Heart right ventricle (tissue), 16 donors: ENCODE measurements around the gene XPO1. TPM values are rescaled to one million over a fixed set of nuclear protein-coding genes. Genes with fewer than 3 reads are reported as not detected.

Experiments
- ATAC-seq, 8 donors: fragments of 200-7000 bp; cut with Tn5 transposase; one replicate each; pipeline ENCODE4 v1.9.1; 2020; ENCODE audit warnings: mild to moderate bottlenecking in 8 of 8, moderate library complexity in 8 of 8, moderate number of reproducible peaks in 1 of 8
- DNase-seq, 2 donors: peaks; one replicate each; pipeline ENCODE4 v3.0.0-alpha.2; 2020
- H3K27ac ChIP-seq, 10 donors: fragments of 200-600 bp; sonication (generic) in 2 of 10; one replicate each; pipeline versions ENCODE4 v1.5.0 to v1.8.0; 2020 to 2022; ENCODE audit warnings: mild to moderate bottlenecking in 3 of 10
- H3K27me3 ChIP-seq, 7 donors: fragments of 200-600 bp; one replicate each; pipeline ENCODE4 v1.8.0; 2021 to 2022; ENCODE audit warnings: mild to moderate bottlenecking in 2 of 7
- H3K36me3 ChIP-seq, 9 donors: fragments of 200-600 bp; sonication (generic) in 1 of 9; one replicate each; pipeline versions ENCODE4 v1.5.0 to v1.8.0; 2020 to 2022; ENCODE audit warnings: mild to moderate bottlenecking in 2 of 9
- H3K4me1 ChIP-seq, 9 donors: fragments of 200-600 bp; sonication (generic) in 1 of 9; one replicate each; pipeline versions ENCODE4 v1.5.0 to v1.8.0; 2020 to 2022; ENCODE audit warnings: mild to moderate bottlenecking in 4 of 9
- H3K4me3 ChIP-seq, 10 donors: fragments of 200-600 bp; sonication (generic) in 2 of 10; one replicate each; pipeline versions ENCODE4 v1.5.0 to v1.8.0; 2020 to 2022; ENCODE audit warnings: mild to moderate bottlenecking in 7 of 10, moderate library complexity in 2 of 10
- H3K9me3 ChIP-seq, 11 donors: fragments of 200-600 bp in 10 of 11; sonication (generic) in 2 of 11; one replicate each; pipeline versions ENCODE4 v1.5.0 to v1.8.0; 2013 to 2022; ENCODE audit warnings: mild to moderate bottlenecking in 2 of 11, control low read depth in 1 of 11, moderate library complexity in 1 of 11
- CTCF ChIP-seq, 9 donors: fragments of 200-600 bp; sonication (generic) in 2 of 9; IDR thresholded peaks; one replicate each; pipeline versions ENCODE4 v1.5.0 to v1.8.0; 2021 to 2022; ENCODE audit warnings: antibody characterized with exemption in 9 of 9, mild to moderate bottlenecking in 5 of 9, moderate library complexity in 1 of 9
- WGBS, 2 donors: extraction: QIAGEN DNeasy Blood & Tissue Kit; methylation state at CpG; one replicate each; pipeline ENCODE4 v1.1.7; 2013; ENCODE audit warnings: inconsistent platforms in 1 of 2; 5-methylcytosine and 5-hydroxymethylcytosine counted together
- intact Hi-C, 10 donors: fragments of 100-400 bp; cut with DNase I; formaldehyde crosslinking; loops; one replicate each; pipeline versions ENCODE4 v1.11.1 to v1.14.2; 2022
- polyA plus RNA-seq, 2 donors: library from polyadenylated mRNA; stranded (reverse); fragments of 200-250 nt; gene quantifications; one replicate each; pipeline ENCODE4 v1.2.3, GENCODE V29; 2013
- total RNA-seq, 10 donors: library from RNA; stranded (reverse); fragmentation: NEBNext Ultra II Directional in 3 of 10; extraction: Animal tissue kit (Norgen Biotek cat#: 25700) in 3 of 10; gene quantifications; one replicate each; pipeline versions ENCODE4 v1.2.1 to v1.2.4, GENCODE V29; 2021 to 2023
- donor health status: Arrhythmogenic right ventricular cardiomyopathy.
- donor health status: ischemic (EF 13 %, LVEDD 7.1; RV severe dilation, severe dysfunction).
- donor health status: healthy with polysubstance abuse.
- donor health status: DM: no; HTN: yes; CAD: no.
- donor health status: DM: no; HTN: no; CAD: no.
- donor health status: ischemic (EF 25% LVEDD 6.9; RV normal size, moderate dysfunction).
- donor health status: ischemic (EF 25% LVEDD 5.7; RV mildly dilated, moderate dysfunction).
- donor health status: healthy.
- donor health status: DM: yes; HTN: yes; CAD: no.
- donor health status: Ischemic cardiomyopathy.
- donor health status: ischemic (EF 35%, LVEDD 5.7; RV mildly dilated, moderate dysfunction).
- donor health status: nonischemic (EF 11% LVEDD 7.7; RV severe dilation, severe dysfunction).
- donor health status: DM: yes; HTN: yes; CAD: no.
- donor health status: PGD.
- donor health status: ischemic (EF 29% LVEDD 5.4; RV normal size, mild dysfunction).
- donor health status: nonischemic (EF 23%, LVEDD 6.1; RV moderate dilation, normal function).

Gene XPO1
- total and polyA plus RNA-seq, 12 donors = 49.2 to 77.3 (median 66.3) TPM

GRCh38 chr2:61431345-61431744 lies 106.8 kb downstream of the XPO1 start:
- no peak for TF ChIP-seq CTCF (IDR thresholded peaks at IDR 0.05)
- Histone ChIP-seq H3K4me3 (no peak overlapping the region), H3K27ac (no peak overlapping the region), H3K9me3 (peaks cover 0 to 13% (median 0%) of the 10 kb centered on the region in 11 donors), H3K27me3 (no peaks in the 10 kb centered on the region), H3K36me3 (no peaks in the 10 kb centered on the region), H3K4me1 (peaks cover 3 to 53% (median 38%) of the 10 kb centered on the region in 9 donors)
- DNase-seq (no peak), ATAC-seq (no peak)
- WGBS, 2 donors = 98 to 99% methylated on average over 5 of the region's 5 CpGs
- intact Hi-C loops = no loop called here

Other genes starting within 250 kb of the XPO1 start
- 10 to 100 TPM; 46.1 to 75.7 (median 60.8) TPM for gene USP34, start 67.3 kb downstream of the XPO1 start, total RNA-seq
- gene USP34, start 67.3 kb downstream of the XPO1 start, polyA plus RNA-seq = 10 to 100 TPM; 34.3 to 53.6 TPM